GM12878 (cell line): ENCODE measurements around the gene ACTR5. TPM values are rescaled to one million over a fixed set of nuclear protein-coding genes. Genes with fewer than 3 reads are reported as not detected.

Experiments
- ATAC-seq: fragments of 200-7000 bp; cut with Tn5 transposase; 3 replicates; pipeline ENCODE4 v1.9.1; 2020; ENCODE audit warnings: mild to moderate bottlenecking, moderate library complexity
- BruUV-seq: library from RNA; stranded (reverse); fragments of 400-500 nt; replicated peaks from 2 replicates; lab custom pipeline; 2021; lab: Mats Ljungman, UMichigan
- CTCF ChIA-PET: fragments of 300-600 bp; sonication (Branson Sonifier 250); formaldehyde crosslinking; extraction: SDS; loops from one replicate; lab custom pipeline; 2021; ENCODE audit warnings: inconsistent platforms; lab: Yijun Ruan, JAX
- POLR2A ChIA-PET: fragments of 350-600 bp; formaldehyde crosslinking; extraction: SDS; loops from one replicate; lab custom pipeline; 2021; ENCODE audit warnings: inconsistent platforms; lab: Charles Lee
- RAD21 ChIA-PET: fragments of 300-600 bp; sonication (Branson Sonifier 250); formaldehyde crosslinking; loops from one replicate; lab custom pipeline; 2023; ENCODE audit warnings: antibody characterized with exemption; ENCODE audit not compliant: unreplicated experiment; lab: Charles Lee
- SMC1A ChIA-PET: fragments of 300-600 bp; sonication (Branson Sonifier 250); formaldehyde crosslinking; loops from one replicate; lab custom pipeline; 2023; ENCODE audit not compliant: unreplicated experiment, uncharacterized antibody; lab: Charles Lee
- DNase-seq: peaks from one replicate; pipeline ENCODE4 v3.0.0-alpha.2; 2011; ENCODE audit warnings: low read depth, low spot score
- FAIRE-seq: peaks from 3 replicates; lab custom pipeline; 2011; peaks lifted over from hg19 to GRCh38; lab: Jason Lieb, UNC
- H2AFZ ChIP-seq: 2 replicates; pipeline ENCODE4 v1.6.0; 2011; ENCODE audit warnings: low read depth, low read length, control low read depth; ENCODE audit not compliant: control insufficient read depth
- H3K27ac ChIP-seq: 2 replicates; pipeline ENCODE4 v1.5.1; 2011; ENCODE audit warnings: control low read depth; ENCODE audit not compliant: control insufficient read depth, insufficient read depth
- H3K27me3 ChIP-seq, 2 experiments: replicated peaks in 1 of 2; 2 replicates each; pipeline versions ENCODE4 v1.6.0 to v1.6.1; 2011; ENCODE audit warnings: low read length in 1 of 2; ENCODE audit not compliant: control insufficient read depth in 2 of 2, insufficient read depth in 2 of 2
- H3K36me3 ChIP-seq, 2 experiments: 2 replicates each; pipeline ENCODE4 v1.5.1; 2011; ENCODE audit warnings: low read length in 1 of 2; ENCODE audit not compliant: control insufficient read depth in 2 of 2, insufficient read depth in 2 of 2
- H3K4me1 ChIP-seq: 2 replicates; pipeline ENCODE4 v1.6.1; 2011; ENCODE audit warnings: mild to moderate bottlenecking, low read length, moderate library complexity, mixed read lengths; ENCODE audit not compliant: control insufficient read depth, insufficient read depth
- H3K4me2 ChIP-seq: 2 replicates; pipeline ENCODE4 v1.6.0; 2011; ENCODE audit warnings: control low read depth; ENCODE audit not compliant: control insufficient read depth, insufficient read depth
- H3K4me3 ChIP-seq: fragments of 200-600 bp; sonication (generic); 2 replicates; pipeline ENCODE4 v1.5.1; 2016
- H3K79me2 ChIP-seq: 2 replicates; pipeline ENCODE4 v1.6.0; 2011; ENCODE audit warnings: low read length; ENCODE audit not compliant: control insufficient read depth, insufficient read depth
- H3K9ac ChIP-seq: 2 replicates; pipeline ENCODE4 v1.8.0; 2011; ENCODE audit warnings: low read length, control low read depth, mixed read lengths; ENCODE audit not compliant: control insufficient read depth, insufficient read depth
- H3K9me3 ChIP-seq: replicated peaks from 3 replicates; pipeline ENCODE4 v1.5.1; 2011; ENCODE audit warnings: mild to moderate bottlenecking, low read length; ENCODE audit not compliant: control insufficient read depth, insufficient read depth
- H4K20me1 ChIP-seq: 2 replicates; pipeline ENCODE4 v1.6.0; 2011; ENCODE audit not compliant: control insufficient read depth, insufficient read depth
- BHLHE40 ChIP-seq, 2 experiments: fragments of 450-650 bp in 1 of 2; IDR thresholded peaks; 2 replicates each; pipeline ENCODE4 v1.6.1; 2011 to 2017; ENCODE audit warnings: low read depth in 2 of 2, borderline replicate concordance in 1 of 2, improper control_type of control experiment in 1 of 2, low read length in 1 of 2, mild to moderate bottlenecking in 1 of 2
- CBX5 ChIP-seq: sonication (generic); IDR thresholded peaks from 2 replicates; pipeline ENCODE4 v1.6.1; 2016; ENCODE audit warnings: low read depth, moderate library complexity, mild to moderate bottlenecking, inconsistent platforms
- CHD4 ChIP-seq: fragments of 200-600 bp; sonication (generic); IDR thresholded peaks from 2 replicates; pipeline ENCODE4 v1.6.1; 2016; ENCODE audit warnings: mild to moderate bottlenecking
- E2F8 ChIP-seq: fragments of 450-650 bp; IDR thresholded peaks from 2 replicates; pipeline ENCODE4 v1.6.1; 2018; ENCODE audit warnings: mild to moderate bottlenecking, low read depth, moderate library complexity; ENCODE audit not compliant: partially characterized antibody
- HSF1 ChIP-seq: fragments of 150-350 bp; IDR thresholded peaks from 2 replicates; pipeline ENCODE4 v1.6.1; 2014; ENCODE audit warnings: mild to moderate bottlenecking, low read depth, low read length
- IKZF2 ChIP-seq, 2 experiments: fragments of 450-650 bp; IDR thresholded peaks; 2 replicates each; pipeline ENCODE4 v1.6.1; 2017; ENCODE audit warnings: mild to moderate bottlenecking in 2 of 2, moderate library complexity in 2 of 2
- IRF3 ChIP-seq: fragments of 450-650 bp; IDR thresholded peaks from 2 replicates; pipeline ENCODE4 v1.6.1; 2014; ENCODE audit warnings: mild to moderate bottlenecking
- KAT2A ChIP-seq: conservative IDR thresholded peaks from 2 replicates; pipeline ENCODE4 v1.6.1; 2011; ENCODE audit warnings: low read depth, low read length; ENCODE audit not compliant: control insufficient read depth
- NBN ChIP-seq: fragments of 450-650 bp; IDR thresholded peaks from 2 replicates; pipeline ENCODE4 v1.6.1; 2016
- NR2C2 ChIP-seq: IDR thresholded peaks from 2 replicates; pipeline ENCODE4 v1.6.1; 2011; ENCODE audit warnings: borderline replicate concordance, low read depth; ENCODE audit not compliant: control insufficient read depth, insufficient read length
- RCOR1 ChIP-seq: conservative IDR thresholded peaks from 2 replicates; pipeline ENCODE4 v1.6.1; 2012; ENCODE audit warnings: low read depth, low read length, improper control_type of control experiment
- RELA ChIP-seq: fragments of 450-650 bp; IDR thresholded peaks from 2 replicates; pipeline ENCODE4 v1.8.0; 2014; ENCODE audit warnings: borderline replicate concordance; ENCODE audit not compliant: partially characterized antibody
- SIN3A ChIP-seq: IDR thresholded peaks from 2 replicates; pipeline ENCODE4 v1.6.1; 2012; ENCODE audit warnings: low read depth, low read length, improper control_type of control experiment
- SREBF2 ChIP-seq: IDR thresholded peaks from 2 replicates; pipeline ENCODE4 v1.6.1; 2012; ENCODE audit warnings: mild to moderate bottlenecking, low read length
- SUZ12 ChIP-seq: fragments of 200-600 bp; sonication (generic); IDR thresholded peaks from one replicate; pipeline ENCODE4 v1.6.1; 2018; ENCODE audit warnings: antibody characterized with exemption, mild to moderate bottlenecking; ENCODE audit not compliant: unreplicated experiment
- ZNF24 ChIP-seq: fragments of 450-650 bp; IDR thresholded peaks from 2 replicates; pipeline ENCODE4 v1.6.1; 2017; ENCODE audit warnings: antibody characterized with exemption, mild to moderate bottlenecking
- WGBS: methylation state at CpG from one replicate; pipeline ENCODE4 v1.1.6; 2016; ENCODE audit warnings: low lambda C conversion rate; ENCODE audit not compliant: insufficient replicate concordance, insufficient coverage; ENCODE audit errors: missing lambda C conversion rate; 5-methylcytosine and 5-hydroxymethylcytosine counted together
- in situ Hi-C: fragments of 300-500 bp; cut with MboI; formaldehyde crosslinking; loops from 9 replicates; pipeline ENCODE4 v1.14.3; 2018; ENCODE audit warnings: mixed read lengths
- intact Hi-C: fragments of 100-400 bp; cut with micrococcal nuclease; formaldehyde crosslinking; loops from one replicate; pipeline ENCODE4 v1.14.2; 2022; ENCODE audit not compliant: unreplicated experiment
- polyA plus RNA-seq, 11 experiments: library from polyadenylated mRNA; depleted of rRNA in 4 of 11; unstranded in 6 of 11; stranded (reverse) in 5 of 11; fragments of >200 nt; fragmentation: Nextera tagmentation in 4 of 11; fragmentation: Illumina TruSeq in 1 of 11; extraction: Ambion mirVana in 4 of 11; extraction: Trizol in 1 of 11; gene quantifications; 1 replicate in 1 of 11; 2 replicates in 10 of 11; pipeline versions ENCODE4 v1.2.1 to v1.2.3, GENCODE V29; 2011 to 2016; ENCODE audit warnings: inconsistent platforms in 2 of 11, missing spikeins in 2 of 11, low read depth in 1 of 11
- total RNA-seq, 4 experiments: library from RNA; depleted of rRNA in 3 of 4; stranded (reverse); fragments of >200 nt in 3 of 4; fragmentation: Illumina TruSeq in 1 of 4; extraction: Trizol in 1 of 4; gene quantifications; 2 replicates each; pipeline versions ENCODE4 v1.2.1 to v1.2.3, GENCODE V29; 2013 to 2021

Gene ACTR5
- total and polyA plus RNA-seq, 10 of the 15 experiments (the other 5 are each of a cell fraction or from before 2014, with no cell fraction given): 0.52 to 14.7 (median 8.8) TPM

- Histone ChIP-seq H3K9ac (no peak overlapping the region), H4K20me1 (no peaks in the 10 kb centered on the region), H3K27ac (no peak overlapping the region), H3K36me3 (no peaks in the 10 kb centered on the region), H3K9me3 (no peaks in the 10 kb centered on the region), H3K79me2 (no peaks in the 10 kb centered on the region), H3K27me3 (peaks cover 2 to 7% of the 10 kb centered on the region in 2 experiments; a peak in 3 of 4 replicates), H3K4me1 (no peaks in the 10 kb centered on the region), H3K4me2 (no peak overlapping the region), H3K4me3 (no peak overlapping the region), H2AFZ (no peak overlapping the region)
- intact Hi-C loops (no loop called here), in situ Hi-C loops (no loop called here)
- TF ChIP-seq NBN: no peak
- TF ChIP-seq E2F8: no peak
- TF ChIP-seq IKZF2 (IDR thresholded peaks at IDR 0.05): no peak
- TF ChIP-seq KAT2A: no peak
- TF ChIP-seq RCOR1: no peak
- TF ChIP-seq RELA: no peak
- no peak for TF ChIP-seq ZNF24
- no peak for TF ChIP-seq NR2C2
- no peak for TF ChIP-seq IRF3
- no peak for TF ChIP-seq SREBF2
- TF ChIP-seq SIN3A: no peak
- no peak for TF ChIP-seq SUZ12
- TF ChIP-seq BHLHE40 (IDR thresholded peaks at IDR 0.05; ENCODE audit: borderline replicate concordance in 1 of 2, low read depth in 2 of 2, low read length in 1 of 2): no peak
- no peak for TF ChIP-seq HSF1
- no peak for TF ChIP-seq CHD4
- no peak for TF ChIP-seq CBX5
- POLR2A ChIA-PET: no interaction called here
- FAIRE-seq (no peak), ATAC-seq (no peak), DNase-seq (no peak)
- no TSS peak for BruUV-seq
- CTCF ChIA-PET: no interaction called here
- 42% methylated on average over 15 of the region's 15 CpGs for WGBS
- SMC1A ChIA-PET: no interaction called here
- RAD21 ChIA-PET: no interaction called here
These were observed 49.7 kb upstream of the ACTR5 start for GRCh38 chr20:38698541-38698940.
